Aortic smooth muscle cell (primary cell): Measurements from ENCODE around the gene CCNG2. TPM values are rescaled to one million over a fixed set of nuclear protein-coding genes. Genes with fewer than 3 reads are reported as not detected.

ENCODE experiments used
- total RNA-seq: library from RNA; depleted of rRNA; stranded (reverse); fragments of >200 nt; gene quantifications from 2 replicates; pipeline ENCODE4 v1.2.3, GENCODE V29; 2014

Gene CCNG2
- total RNA-seq: 12.4 and 22.7 TPM in 2 replicates

GRCh38 chr4:77156912-77157858 lies at the start of gene CCNG2:
CCNG2 (plus strand) TSS chr4:77157207; CDS start chr4:77158533, 1,326 bp downstream.

Other genes starting within 250 kb of the CCNG2 start
- 184 and 230 TPM in 2 replicates for gene SEPTIN11, start 207.5 kb upstream of the CCNG2 start, total RNA-seq
- 77.4 and 113 TPM in 2 replicates for gene CCNI, start 81.2 kb upstream of the CCNG2 start, total RNA-seq